K562 (cell line): ENCODE data around the gene SLC25A28. TPM values are rescaled to one million over a fixed set of nuclear protein-coding genes. Genes with fewer than 3 reads are reported as not detected.
A peak's percentile ranks its signal among the peaks of the same experiment; 100 is the strongest.

Experiments used
- ATAC-seq: fragments of 200-7000 bp; cut with Tn5 transposase; 3 replicates; pipeline ENCODE4 v1.9.1; 2020; ENCODE audit warnings: moderate library complexity
- BruUV-seq: library from RNA; stranded (reverse); fragments of 400-500 nt; replicated peaks from 2 replicates; lab custom pipeline; 2021; lab: Mats Ljungman, UMichigan
- CTCF ChIA-PET: fragments of 300-600 bp; formaldehyde crosslinking; extraction: SDS; loops from one replicate; lab custom pipeline; 2021; ENCODE audit warnings: low intra/inter-chr PET ratio; lab: Yijun Ruan, JAX
- POLR2A ChIA-PET: fragments of 300-600, 350-650 bp; sonication (Branson Sonifier 250); formaldehyde crosslinking; extraction: SDS; loops from one replicate; lab custom pipeline; 2021; ENCODE audit warnings: antibody characterized with exemption, inconsistent platforms; lab: Yijun Ruan, JAX
- DNase-seq, 4 experiments: peaks; one replicate each; pipeline versions ENCODE4 v3.0.0 to v3.0.0-alpha.2; 2011 to 2018; ENCODE audit warnings: low spot score in 3 of 4, mixed read lengths in 3 of 4; ENCODE audit errors: extremely low read depth in 1 of 4
- FAIRE-seq: peaks from 2 replicates; lab custom pipeline; 2011; peaks lifted over from hg19 to GRCh38; lab: Jason Lieb, UNC
- H2AFZ ChIP-seq: 2 replicates; pipeline ENCODE4 v1.6.0; 2011; ENCODE audit warnings: low read depth, low read length, control low read depth, inconsistent platforms
- H3K27ac ChIP-seq: fragments of 200-600 bp; 3 replicates; pipeline ENCODE4 v1.8.0; 2011; ENCODE audit warnings: low read depth, mild to moderate bottlenecking, control low read depth, inconsistent platforms, low read length, moderate library complexity, mixed read lengths; ENCODE audit errors: extremely low read depth
- H3K27me3 ChIP-seq, 2 experiments: fragments of 300-600 bp in 1 of 2; 2 replicates in 1 of 2; 3 replicates in 1 of 2; pipeline versions ENCODE4 v1.6.0 to v1.8.0; 2011; ENCODE audit warnings: inconsistent platforms in 2 of 2, low read length in 2 of 2, mild to moderate bottlenecking in 1 of 2, mixed read lengths in 1 of 2, moderate library complexity in 1 of 2; ENCODE audit not compliant: control insufficient read depth in 2 of 2, insufficient read depth in 2 of 2
- H3K36me3 ChIP-seq: fragments of 300-600 bp; 3 replicates; pipeline ENCODE4 v1.8.0; 2011; ENCODE audit warnings: mild to moderate bottlenecking, low read length, inconsistent platforms; ENCODE audit not compliant: control insufficient read depth, insufficient read depth
- H3K4me1 ChIP-seq, 2 experiments: fragments of 200-600 bp in 1 of 2; replicated peaks in 1 of 2; 2 replicates in 1 of 2; 3 replicates in 1 of 2; pipeline versions ENCODE4 v1.5.1 to v1.8.0; 2011; ENCODE audit warnings: inconsistent platforms in 2 of 2, low read length in 2 of 2, mild to moderate bottlenecking in 1 of 2, mixed read lengths in 1 of 2, moderate library complexity in 1 of 2; ENCODE audit not compliant: control insufficient read depth in 2 of 2, insufficient read depth in 2 of 2
- H3K4me2 ChIP-seq: 2 replicates; pipeline ENCODE4 v1.6.1; 2011; ENCODE audit warnings: low read length, control low read depth, inconsistent platforms, mixed read lengths; ENCODE audit not compliant: insufficient read depth
- H3K4me3 ChIP-seq: fragments of 200-600 bp; sonication (generic), shearing (Covaris generic); 2 replicates; pipeline ENCODE4 v1.5.1; 2016; ENCODE audit warnings: control low read depth, inconsistent platforms
- H3K79me2 ChIP-seq: fragments of 200-600 bp; 3 replicates; pipeline ENCODE4 v1.8.0; 2011; ENCODE audit warnings: low read length, inconsistent platforms; ENCODE audit not compliant: control insufficient read depth, insufficient read depth
- H3K9ac ChIP-seq, 2 experiments: 2 replicates each; pipeline versions ENCODE4 v1.6.0 to v1.6.1; 2011; ENCODE audit warnings: low read depth in 2 of 2, low read length in 2 of 2, control low read depth in 1 of 2, inconsistent platforms in 1 of 2, mild to moderate bottlenecking in 1 of 2, mixed read lengths in 1 of 2; ENCODE audit not compliant: insufficient read depth in 1 of 2
- H3K9me1 ChIP-seq: one replicate; pipeline ENCODE4 v1.6.0; 2011; ENCODE audit warnings: inconsistent platforms, mild to moderate bottlenecking, low read length, moderate library complexity; ENCODE audit not compliant: control insufficient read depth, insufficient read depth
- H3K9me3 ChIP-seq: replicated peaks from 2 replicates; pipeline ENCODE4 v1.5.1; 2011; ENCODE audit warnings: low read depth, low read length, inconsistent platforms; ENCODE audit not compliant: control insufficient read depth, insufficient read depth
- H4K20me1 ChIP-seq: replicated peaks from 2 replicates; pipeline ENCODE4 v1.6.1; 2011; ENCODE audit warnings: low read length, inconsistent platforms, mixed read lengths; ENCODE audit not compliant: control insufficient read depth, insufficient read depth
- CBX5 ChIP-seq: IDR thresholded peaks from 2 replicates; pipeline ENCODE4 v1.6.1; 2014; ENCODE audit warnings: low read depth, borderline replicate concordance
- L3MBTL2 ChIP-seq: fragments of 450-650 bp; IDR thresholded peaks from 2 replicates; pipeline ENCODE4 v1.6.1; 2016; ENCODE audit warnings: mild to moderate bottlenecking, moderate library complexity
- SRSF9 ChIP-seq: fragments of 200-400 bp; formaldehyde crosslinking; IDR thresholded peaks from 2 replicates; pipeline ENCODE4 v1.6.1; 2017; ENCODE audit warnings: low read depth, low read length, borderline replicate concordance
- TAF1 ChIP-seq: IDR thresholded peaks from 2 replicates; pipeline ENCODE4 v1.6.1; 2011; ENCODE audit warnings: mild to moderate bottlenecking, low read length, moderate library complexity; ENCODE audit not compliant: insufficient read depth, control insufficient read depth, severe bottlenecking; ENCODE audit errors: extremely low read depth
- WGBS: fragments of 100-300 bp; shearing (Covaris generic); methylation state at CpG from one replicate; pipeline ENCODE4 v1.1.6; 2016; ENCODE audit warnings: low coverage, mixed read lengths; ENCODE audit not compliant: insufficient coverage; ENCODE audit errors: missing lambda C conversion rate; 5-methylcytosine and 5-hydroxymethylcytosine counted together
- in situ Hi-C: fragments of 300-500 bp; cut with MboI; formaldehyde crosslinking; loops from 4 replicates; pipeline ENCODE4 v1.15.0; 2018; ENCODE audit warnings: inconsistent platforms, mixed read lengths
- intact Hi-C: fragments of 100-400 bp; cut with micrococcal nuclease; formaldehyde crosslinking; loops from 2 replicates; pipeline ENCODE4 v1.14.2; 2022
- polyA plus RNA-seq, 8 experiments: library from polyadenylated mRNA; depleted of rRNA in 4 of 8; stranded (reverse) in 5 of 8; unstranded in 3 of 8; fragments of >200 nt; fragmentation: Nextera tagmentation in 2 of 8; fragmentation: Illumina TruSeq in 1 of 8; extraction: Ambion mirVana in 2 of 8; extraction: Trizol in 1 of 8; gene quantifications; 2 replicates each; pipeline versions ENCODE4 v1.2.1 to v1.2.3, GENCODE V29; 2011 to 2014; ENCODE audit warnings: inconsistent platforms in 1 of 8, missing spikeins in 1 of 8
- total RNA-seq, 7 experiments: library from RNA; depleted of rRNA in 6 of 7; stranded (reverse); fragments of >200 nt in 6 of 7; fragmentation: Illumina TruSeq in 2 of 7; extraction: Trizol in 2 of 7; gene quantifications; 2 replicates each; pipeline versions ENCODE4 v1.2.1 to v1.2.3, GENCODE V29; 2011 to 2021; ENCODE audit warnings: low replicate concordance in 1 of 7
- TF ChIP-seq, protein P1 (sequence below), 2 experiments: fragments of 450-650 bp in 1 of 2; sonication (generic) in 1 of 2; formaldehyde crosslinking in 1 of 2; IDR thresholded peaks in 1 of 2; conservative IDR thresholded peaks in 1 of 2; 2 replicates each; pipeline versions ENCODE4 v1.6.1 to v1.8.1; 2016 to 2023; ENCODE audit warnings: mild to moderate bottlenecking in 2 of 2, moderate library complexity in 2 of 2, inconsistent platforms in 1 of 2, missing genetic modification reagents in 1 of 2
- TF ChIP-seq, protein P2 (sequence below), 2 experiments: fragments of 450-650 bp; conservative IDR thresholded peaks; 2 replicates each; pipeline ENCODE4 v1.6.1; 2017; ENCODE audit warnings: mild to moderate bottlenecking in 2 of 2, moderate library complexity in 2 of 2

Gene SLC25A28
- total and polyA plus RNA-seq, 9 of the 15 experiments (the other 6 are each of a cell fraction or from before 2014, with no cell fraction given) = 6.2 to 32.3 (median 18.8) TPM

DNA sequence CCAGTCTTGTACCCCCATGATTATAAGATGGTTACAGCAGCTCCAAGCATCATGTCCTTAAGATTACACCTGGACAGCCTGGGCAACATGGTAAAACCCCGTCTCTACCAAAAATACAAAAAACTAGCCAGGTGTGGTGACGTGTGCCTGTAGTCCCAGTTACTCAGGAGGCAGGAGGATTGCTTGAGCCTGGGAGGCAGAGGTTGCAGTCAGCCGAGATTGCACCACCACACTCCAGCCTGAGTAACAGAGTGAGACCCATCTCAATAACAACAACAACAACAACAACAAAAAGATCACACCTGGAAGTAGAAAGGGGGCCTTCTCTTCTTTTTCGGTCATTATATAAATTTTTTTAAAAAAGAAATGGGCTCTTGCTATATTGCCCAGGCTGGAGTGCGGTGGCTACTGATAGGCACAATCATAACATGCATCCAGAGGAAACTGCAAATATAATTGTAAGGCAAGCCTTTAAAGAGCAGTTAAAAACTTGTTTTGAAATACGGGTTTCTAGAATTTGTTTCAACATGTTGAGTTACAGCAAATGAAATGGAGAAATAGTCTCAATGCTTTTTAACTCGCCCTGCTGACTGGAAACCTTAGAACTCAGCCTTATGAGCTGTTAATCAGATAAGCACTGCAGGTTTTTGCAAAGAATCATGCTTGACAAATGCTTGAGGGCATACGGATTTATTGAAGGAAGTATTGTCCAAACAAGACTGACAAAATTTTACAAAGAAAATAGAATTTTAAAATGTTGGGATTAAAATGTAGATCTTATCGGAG, 34.3 kb upstream of the SLC25A28 start:
- H3K4me2 ChIP-seq = no peak overlapping the region
- FAIRE-seq = no peak
- 36% methylated on average over 9 of the region's 9 CpGs for WGBS
- H4K20me1 ChIP-seq = no peaks in the 10 kb centered on the region
- no peaks in the 10 kb centered on the region for H3K36me3 ChIP-seq
- no peak overlapping the region for H2AFZ ChIP-seq
- peaks cover 3 to 16% of the 10 kb centered on the region in 2 experiments; a peak in 3 of 5 replicates for H3K4me1 ChIP-seq
- no peak overlapping the region for H3K4me3 ChIP-seq
- H3K79me2 ChIP-seq = peaks cover 4% of the 10 kb centered on the region
- no peak for ATAC-seq
- H3K9ac ChIP-seq = no peak overlapping the region
- no peaks in the 10 kb centered on the region for H3K9me1 ChIP-seq
- POLR2A ChIA-PET = no interaction called here
- no TSS peak for BruUV-seq
- H3K27me3 ChIP-seq = no peaks in the 10 kb centered on the region
- no peak for TF ChIP-seq CBX5
- TF ChIP-seq L3MBTL2 = peak; percentile 27; the same call in 1 of the 2 replicates
- CTCF ChIA-PET = no interaction called here
- peak in 1 of 4 experiments; percentile 7 for DNase-seq
- in situ Hi-C loops (no loop called here), intact Hi-C loops (no loop called here)
- no peak overlapping the region for H3K27ac ChIP-seq
- H3K9me3 ChIP-seq = no peaks in the 10 kb centered on the region

- no peaks in the 10 kb centered on the region for H4K20me1 ChIP-seq
- FAIRE-seq = no peak
- H3K9me3 ChIP-seq = no peaks in the 10 kb centered on the region
- TF ChIP-seq, protein P1, sequence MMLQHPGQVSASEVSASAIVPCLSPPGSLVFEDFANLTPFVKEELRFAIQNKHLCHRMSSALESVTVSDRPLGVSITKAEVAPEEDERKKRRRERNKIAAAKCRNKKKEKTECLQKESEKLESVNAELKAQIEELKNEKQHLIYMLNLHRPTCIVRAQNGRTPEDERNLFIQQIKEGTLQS (IDR thresholded peaks at IDR 0.05) = peak; percentile 37; the same call in 1 of the 2 replicates
- TF ChIP-seq, protein P1 (CRISPR knock-in tag; conservative IDR thresholded peaks at IDR 0.05) = no peak
- TF ChIP-seq TAF1 = no peak
- TF ChIP-seq SRSF9 = no peak
- TF ChIP-seq, protein P2, sequence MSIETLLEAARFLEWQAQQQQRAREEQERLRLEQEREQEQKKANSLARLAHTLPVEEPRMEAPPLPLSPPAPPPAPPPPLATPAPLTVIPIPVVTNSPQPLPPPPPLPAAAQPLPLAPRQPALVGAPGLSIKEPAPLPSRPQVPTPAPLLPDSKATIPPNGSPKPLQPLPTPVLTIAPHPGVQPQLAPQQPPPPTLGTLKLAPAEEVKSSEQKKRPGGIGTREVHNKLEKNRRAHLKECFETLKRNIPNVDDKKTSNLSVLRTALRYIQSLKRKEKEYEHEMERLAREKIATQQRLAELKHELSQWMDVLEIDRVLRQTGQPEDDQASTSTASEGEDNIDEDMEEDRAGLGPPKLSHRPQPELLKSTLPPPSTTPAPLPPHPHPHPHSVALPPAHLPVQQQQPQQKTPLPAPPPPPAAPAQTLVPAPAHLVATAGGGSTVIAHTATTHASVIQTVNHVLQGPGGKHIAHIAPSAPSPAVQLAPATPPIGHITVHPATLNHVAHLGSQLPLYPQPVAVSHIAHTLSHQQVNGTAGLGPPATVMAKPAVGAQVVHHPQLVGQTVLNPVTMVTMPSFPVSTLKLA (conservative IDR thresholded peaks at IDR 0.05) = no peak
- TF ChIP-seq, all 486 proteins: peak for 1
- Histone ChIP-seq H2AFZ (no peak overlapping the region), H3K9me1 (no peaks in the 10 kb centered on the region), H3K4me2 (no peak overlapping the region; the same call in 1 of the 2 replicates), H3K27me3 (no peaks in the 10 kb centered on the region), H3K4me1 (peaks cover 0 to 12% of the 10 kb centered on the region in 2 experiments; a peak in 2 of 5 replicates), H3K4me3 (no peak overlapping the region), H3K27ac (peak overlapping the region; percentile 21; the same call in 1 of the 3 replicates), H3K79me2 (no peaks in the 10 kb centered on the region), H3K9ac (no peak overlapping the region), H3K36me3 (no peaks in the 10 kb centered on the region)
- in situ Hi-C loops (no loop called here), intact Hi-C loops (no loop called here)
- ChIA-PET CTCF (no interaction called here), POLR2A (interaction anchor here (0.7 kb wide), 1 partner anchor 25 kb away, joined by 3 read pairs; no protein-coding TSS in a partner anchor)
- DNase-seq (no peak), ATAC-seq (no peak)
- WGBS = 66% methylated on average over 4 of the region's 4 CpGs
- no TSS peak for BruUV-seq
Observed at GRCh38 chr10:99652800-99653390, 32.7 kb upstream of the SLC25A28 start.
